ENCODE results near the gene SH3PXD2A.
"Not testable (repeated sequence)": the region's sequence is repeated elsewhere in the genome, so short reads cannot be mapped to it uniquely, and the experiment has no call there.

The SH3PXD2A gene

DNA sequence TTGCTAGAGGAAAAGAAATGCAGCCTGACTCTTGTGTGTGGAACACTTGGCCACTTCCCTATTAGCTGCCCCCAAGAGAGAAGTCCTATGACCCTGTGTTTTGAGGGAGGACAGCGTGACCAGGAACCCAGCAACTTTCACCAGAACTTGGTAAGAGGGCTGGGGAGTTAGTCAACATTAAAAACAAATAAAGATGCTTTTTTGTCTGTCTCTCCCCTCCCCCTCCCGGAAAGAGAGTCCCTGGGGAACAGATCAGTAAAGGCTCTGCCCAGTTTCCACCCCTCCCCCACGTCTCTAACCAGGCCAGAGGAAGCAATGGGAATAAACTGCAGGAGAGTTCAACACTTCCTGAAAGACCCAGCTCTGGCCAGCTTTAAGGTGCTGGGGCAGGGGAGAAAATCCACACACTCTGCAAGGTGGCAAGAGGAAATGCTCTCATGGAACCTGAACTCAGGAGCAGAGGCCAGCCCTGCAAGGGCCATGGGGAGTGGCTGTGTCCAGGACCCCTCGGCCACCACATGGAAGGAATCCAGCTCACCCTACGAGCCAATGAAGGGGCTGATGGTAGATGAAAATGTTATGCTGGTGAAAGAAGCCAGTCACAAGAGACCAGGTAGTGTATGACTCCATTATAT is 21.5 kb downstream of the SH3PXD2A start:
- DNase-seq = no peak

DNA sequence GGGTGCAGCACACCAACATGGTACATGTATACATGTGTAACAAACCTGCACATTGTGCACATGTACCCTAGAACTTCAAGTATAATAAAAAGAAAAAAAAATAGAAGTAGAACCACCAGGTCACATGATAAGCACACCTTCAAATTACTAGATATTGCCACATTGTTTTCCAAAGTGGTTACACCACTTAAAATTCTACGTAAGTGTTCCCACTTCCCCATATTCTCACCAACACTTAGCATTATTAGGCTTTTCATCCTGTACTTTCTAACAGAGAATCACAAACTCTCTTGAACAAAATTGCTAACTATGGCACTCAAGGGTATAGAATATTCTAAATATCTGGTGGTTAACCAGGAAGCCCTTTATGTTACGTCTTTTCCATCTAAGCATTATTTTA is 22.6 kb downstream of the SH3PXD2A start:
- no peak for DNase-seq

DNA sequence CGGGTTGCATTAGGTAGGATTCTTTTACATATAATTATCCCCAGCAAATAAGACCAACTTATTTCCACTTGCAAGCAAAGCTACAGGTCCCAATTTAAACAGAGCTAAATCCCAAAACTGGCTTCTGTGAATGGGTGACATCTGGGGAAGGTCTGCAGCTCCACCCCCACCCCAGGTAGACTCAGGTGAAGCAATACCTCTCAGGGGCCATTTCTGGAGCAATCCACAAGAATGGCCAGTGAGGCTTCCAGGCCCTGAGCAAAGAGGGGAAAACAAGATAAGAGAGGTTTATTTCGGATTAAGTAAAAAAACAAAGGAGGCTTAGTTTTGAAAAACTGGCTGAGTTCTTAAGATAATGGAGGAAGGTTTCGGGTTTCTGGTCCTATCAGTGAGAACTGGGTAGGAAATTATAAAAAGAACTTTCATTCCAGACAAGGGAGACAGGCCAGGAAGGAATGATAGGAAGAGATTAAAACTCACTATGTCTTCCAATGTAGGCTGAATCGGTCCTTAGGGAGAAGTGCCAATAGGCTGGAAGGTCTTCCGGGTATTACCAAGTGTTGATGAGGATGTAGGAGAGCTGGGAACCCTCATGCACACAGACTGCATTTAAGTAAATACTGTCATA is 25.4 kb downstream of the SH3PXD2A start:
- DNase-seq = no peak

DNA sequence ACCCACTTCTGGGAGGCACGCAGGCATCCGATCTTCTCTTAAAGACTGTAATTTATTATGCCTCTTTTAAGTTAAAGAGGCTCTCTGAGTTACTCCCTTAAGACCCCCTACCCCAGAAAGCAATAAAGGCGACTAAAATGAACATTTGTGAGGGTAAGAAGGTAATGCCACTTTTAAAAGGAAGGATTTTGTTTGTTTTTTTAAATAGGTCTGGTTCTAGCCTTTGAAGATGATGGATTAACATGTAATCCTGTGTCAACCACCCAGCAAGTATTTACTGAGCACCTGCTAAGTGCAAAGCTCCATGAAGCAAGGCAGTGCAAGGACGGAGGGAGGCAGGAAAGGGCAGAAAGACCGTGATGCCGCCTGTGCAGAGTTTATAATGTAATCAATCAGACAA is 26.1 kb downstream of the SH3PXD2A start:
- DNase-seq = no peak

- no peak for DNase-seq
Measured at GRCh38 chr10:103828587-103829197, 26.7 kb downstream of the SH3PXD2A start.

GRCh38 chr10:103828107-103828506 is 27.3 kb downstream of the SH3PXD2A start:
- DNase-seq = no peak

GRCh38 chr10:103826885-103827284 is 28.5 kb downstream of the SH3PXD2A start:
- no peak for DNase-seq

GRCh38 chr10:103824281-103824680 is 31.1 kb downstream of the SH3PXD2A start:
- DNase-seq = no peak

DNA sequence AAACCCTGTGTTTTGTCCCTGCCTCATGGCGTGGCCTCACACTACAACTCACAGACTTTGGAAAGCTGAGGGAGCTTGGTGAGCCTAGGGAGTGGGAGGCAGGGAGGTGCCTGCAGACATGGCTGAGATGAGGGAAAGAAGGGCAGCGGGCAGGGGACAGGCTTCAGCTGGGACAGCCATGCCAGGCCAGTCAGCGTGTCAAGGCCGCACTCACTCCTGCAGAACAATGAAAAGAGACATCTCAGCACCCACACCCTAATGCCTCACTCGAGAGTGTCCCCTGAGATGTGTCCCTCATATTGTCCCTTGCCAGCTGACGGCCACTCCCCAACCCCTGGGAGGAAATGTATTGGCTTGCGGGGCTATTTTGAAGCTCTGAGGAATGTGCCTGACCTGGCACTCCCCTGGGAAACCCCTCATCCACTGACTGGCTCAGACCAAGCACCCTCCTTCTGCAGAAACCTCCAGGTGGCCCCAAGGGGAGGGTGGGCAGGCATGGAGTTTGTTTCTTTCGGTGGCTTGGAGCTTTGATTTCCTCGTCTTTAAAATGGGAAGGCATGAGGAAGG is 31.6 kb downstream of the SH3PXD2A start:
- DNase-seq = no peak

GRCh38 chr10:103822800-103823199 is 32.6 kb downstream of the SH3PXD2A start:
- no peak for DNase-seq

GRCh38 chr10:103822107-103822716 is 33.2 kb downstream of the SH3PXD2A start:
- no peak for DNase-seq

GRCh38 chr10:103820101-103821062 is 35.0 kb downstream of the SH3PXD2A start:
- DNase-seq = peak; percentile 24

- DNase-seq = no peak
Measured at GRCh38 chr10:103819493-103819892, 35.9 kb downstream of the SH3PXD2A start.

DNA sequence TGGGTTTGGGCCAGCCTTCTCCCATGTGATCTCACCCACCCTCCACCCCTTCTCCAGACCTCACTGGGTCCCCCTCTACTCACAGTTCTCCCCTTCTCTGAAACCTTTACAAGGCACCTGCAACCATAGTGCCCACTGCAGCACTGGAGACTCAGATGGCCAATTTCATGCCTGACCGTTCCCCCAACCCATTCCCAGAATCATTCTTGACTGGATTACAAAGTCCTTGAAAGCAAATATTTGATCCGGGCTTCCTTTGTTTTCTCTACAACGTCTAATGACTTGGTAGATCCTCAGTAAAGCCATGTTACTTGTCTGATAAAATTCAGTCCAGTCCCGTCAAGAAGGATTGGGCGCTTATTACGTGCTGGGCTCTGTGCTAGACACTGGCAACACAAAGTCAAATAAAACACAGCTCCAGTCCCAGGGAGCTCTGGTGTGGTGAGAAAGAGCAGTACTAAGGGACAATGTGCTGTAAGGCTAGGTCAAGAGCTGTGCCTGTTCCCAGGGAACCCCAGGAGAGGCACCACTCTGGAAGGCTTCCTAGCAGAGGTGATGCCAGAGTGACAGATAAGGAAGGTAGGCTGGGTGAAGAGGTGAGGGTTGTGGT is 36.5 kb downstream of the SH3PXD2A start:
- DNase-seq = no peak

GRCh38 chr10:103818105-103818504 is 37.3 kb downstream of the SH3PXD2A start:
- no peak for DNase-seq

DNA sequence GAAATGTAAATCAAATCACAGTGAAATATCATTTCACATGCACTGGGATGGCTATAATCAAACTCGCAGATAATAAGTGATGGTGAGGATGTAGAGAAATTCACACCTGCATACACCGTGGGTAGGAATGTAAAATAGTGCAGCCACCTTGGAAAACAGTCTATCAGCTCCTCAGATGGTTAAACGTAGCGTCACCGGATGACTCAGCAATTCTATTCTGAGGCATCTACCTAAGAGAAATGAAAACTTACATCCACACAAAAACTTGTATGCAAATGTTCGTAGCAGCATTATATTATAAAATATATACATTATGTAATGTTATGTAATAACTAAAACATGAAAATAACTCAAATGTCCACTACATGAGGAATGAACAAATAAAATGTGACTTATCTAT is 38.9 kb downstream of the SH3PXD2A start:
- DNase-seq = no peak

DNA sequence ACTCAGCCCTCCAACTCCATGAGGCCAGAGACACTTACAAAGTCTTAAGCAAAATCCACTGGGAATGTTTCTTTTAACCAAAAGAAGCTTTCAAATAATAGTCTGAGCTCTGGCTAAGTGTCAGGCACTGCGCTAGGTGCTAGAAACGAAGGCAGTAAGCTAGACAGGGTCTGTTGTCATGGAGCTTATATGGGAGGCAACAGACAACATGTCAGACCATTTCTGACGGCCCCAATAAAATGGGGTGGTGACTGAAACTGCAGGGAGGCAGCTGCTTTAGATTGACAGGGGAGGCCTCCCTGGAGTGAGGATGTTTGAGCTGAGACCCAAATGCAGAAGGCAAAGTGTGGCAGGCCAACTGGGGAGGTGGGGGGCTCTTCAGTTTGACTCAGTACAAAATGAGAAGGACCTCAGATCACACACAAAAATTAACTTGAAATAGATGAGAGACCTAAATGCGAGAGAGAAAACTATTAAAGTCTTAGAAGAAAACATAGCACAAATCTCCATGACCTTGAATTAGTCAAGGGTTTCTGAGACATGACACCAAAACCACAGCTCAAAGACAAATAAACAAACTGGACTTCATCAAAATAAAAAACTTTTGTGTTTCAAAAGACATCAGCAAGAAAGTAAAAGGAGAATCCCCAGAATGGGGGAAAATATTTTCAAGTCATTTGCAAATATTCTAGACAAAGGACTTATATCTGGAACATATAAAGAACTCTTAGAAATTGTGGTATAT is 40.6 kb downstream of the SH3PXD2A start:
- no peak for DNase-seq

DNA sequence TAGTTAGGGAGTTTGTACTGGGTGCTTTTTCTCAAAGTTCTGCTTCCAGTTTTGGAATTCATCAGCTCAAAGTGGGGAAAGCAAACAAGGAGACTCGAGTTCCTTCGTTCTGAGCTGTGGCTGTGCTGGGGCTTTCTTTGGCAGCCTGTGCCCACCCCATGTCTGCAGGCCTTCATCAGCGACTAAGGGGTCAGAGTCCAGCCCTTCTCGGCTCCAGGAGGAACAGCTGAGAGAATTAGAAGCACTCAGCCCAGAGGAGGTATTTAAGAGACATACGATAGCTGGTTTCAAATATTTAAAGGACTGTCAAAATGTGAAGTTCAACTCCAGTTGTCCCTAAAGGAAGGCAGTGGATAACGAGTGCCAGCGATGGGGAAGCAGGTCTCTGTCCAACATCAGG is 41.3 kb downstream of the SH3PXD2A start:
- no peak for DNase-seq

- DNase-seq = not testable (repeated sequence)
Measured at GRCh38 chr10:103813312-103813711, 42.1 kb downstream of the SH3PXD2A start.

DNA sequence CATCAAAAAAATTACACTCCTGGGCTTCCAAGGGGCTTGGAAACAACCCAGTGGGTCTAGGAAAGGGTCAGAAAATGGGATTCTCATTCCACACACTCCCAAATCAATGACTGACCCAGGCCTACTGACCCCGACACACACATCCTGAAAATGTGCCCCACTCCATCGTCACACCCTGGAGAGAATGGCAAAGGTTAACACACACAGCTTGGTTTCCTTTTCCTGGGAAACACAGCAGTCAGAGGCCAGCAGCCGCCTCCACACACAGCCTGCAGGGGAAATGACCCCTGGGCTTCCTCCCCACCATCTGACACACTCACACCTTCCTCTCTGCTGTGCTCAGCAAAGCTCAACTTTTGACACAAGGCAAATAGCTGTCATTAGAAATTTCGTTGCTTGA is 42.9 kb downstream of the SH3PXD2A start:
- DNase-seq = peak; percentile 19

GRCh38 chr10:103812004-103812403 is 43.4 kb downstream of the SH3PXD2A start:
- DNase-seq = no peak

Data from NCI-H2227 treated with DMSO at 0.1 percent for 48 hours (cell line).